Ascending aorta (tissue), 2 donors: Measurements from ENCODE around the gene SCYL3. TPM values are rescaled to one million over a fixed set of nuclear protein-coding genes. Genes with fewer than 3 reads are reported as not detected.
"Not testable (repeated sequence)": the region's sequence is repeated elsewhere in the genome, so short reads cannot be mapped to it uniquely, and the experiment has no call there.

Source experiments
- DNase-seq, 2 donors: peaks; one replicate each; pipeline ENCODE4 v3.0.0-alpha.2; 2019; ENCODE audit warnings: low spot score in 2 of 2
- H3K27ac ChIP-seq, 2 donors: fragments of 200-600 bp; sonication (generic); one replicate each; pipeline ENCODE4 v1.5.1; 2016 to 2017; ENCODE audit warnings: mild to moderate bottlenecking in 1 of 2
- H3K27me3 ChIP-seq: fragments of 200-600 bp; sonication (generic); one replicate; pipeline ENCODE4 v1.5.1; 2017
- H3K36me3 ChIP-seq, 2 donors: fragments of 200-600 bp; sonication (generic); one replicate each; pipeline ENCODE4 v1.5.1; 2016
- H3K4me1 ChIP-seq, 2 donors: fragments of 200-600 bp; sonication (generic); one replicate each; pipeline ENCODE4 v1.5.1; 2016 to 2017; ENCODE audit warnings: mild to moderate bottlenecking in 1 of 2
- H3K4me3 ChIP-seq, 2 donors: fragments of 200-600 bp; sonication (generic); one replicate each; pipeline ENCODE4 v1.5.1; 2016 to 2017; ENCODE audit warnings: mild to moderate bottlenecking in 1 of 2
- H3K9me3 ChIP-seq, 2 donors: fragments of 200-600 bp; sonication (generic); one replicate each; pipeline ENCODE4 v1.5.1; 2016
- intact Hi-C: fragments of 100-400 bp; cut with DNase I; formaldehyde crosslinking; loops from one replicate; pipeline ENCODE4 v1.15.1; 2023
- total RNA-seq: library from RNA; depleted of rRNA; stranded (reverse); fragments of >200 nt; gene quantifications from one replicate; pipeline ENCODE4 v1.1.0, GENCODE V29; 2016
- TF ChIP-seq, protein P1 (sequence below), 3 experiments: fragments of 200-600 bp in 2 of 3; fragments of 450-650 bp in 1 of 3; sonication (generic) in 2 of 3; IDR thresholded peaks; one replicate each; pipeline ENCODE4 v1.5.1; 2016 to 2019; ENCODE audit warnings: antibody characterized with exemption in 3 of 3, mild to moderate bottlenecking in 1 of 3, moderate library complexity in 1 of 3

SCYL3 gene
- total RNA-seq, 1 donor from 2014 or later, result 0.96 TPM

GRCh38 chr1:169829671-169830070 lies 64.0 kb downstream of the SCYL3 start:
- TF ChIP-seq, protein P1, sequence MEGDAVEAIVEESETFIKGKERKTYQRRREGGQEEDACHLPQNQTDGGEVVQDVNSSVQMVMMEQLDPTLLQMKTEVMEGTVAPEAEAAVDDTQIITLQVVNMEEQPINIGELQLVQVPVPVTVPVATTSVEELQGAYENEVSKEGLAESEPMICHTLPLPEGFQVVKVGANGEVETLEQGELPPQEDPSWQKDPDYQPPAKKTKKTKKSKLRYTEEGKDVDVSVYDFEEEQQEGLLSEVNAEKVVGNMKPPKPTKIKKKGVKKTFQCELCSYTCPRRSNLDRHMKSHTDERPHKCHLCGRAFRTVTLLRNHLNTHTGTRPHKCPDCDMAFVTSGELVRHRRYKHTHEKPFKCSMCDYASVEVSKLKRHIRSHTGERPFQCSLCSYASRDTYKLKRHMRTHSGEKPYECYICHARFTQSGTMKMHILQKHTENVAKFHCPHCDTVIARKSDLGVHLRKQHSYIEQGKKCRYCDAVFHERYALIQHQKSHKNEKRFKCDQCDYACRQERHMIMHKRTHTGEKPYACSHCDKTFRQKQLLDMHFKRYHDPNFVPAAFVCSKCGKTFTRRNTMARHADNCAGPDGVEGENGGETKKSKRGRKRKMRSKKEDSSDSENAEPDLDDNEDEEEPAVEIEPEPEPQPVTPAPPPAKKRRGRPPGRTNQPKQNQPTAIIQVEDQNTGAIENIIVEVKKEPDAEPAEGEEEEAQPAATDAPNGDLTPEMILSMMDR (IDR thresholded peaks at IDR 0.05), result no peak
- no peak overlapping the region for H3K4me3 ChIP-seq
- no peaks in the 10 kb centered on the region for H3K9me3 ChIP-seq
- no peak for DNase-seq
- no peaks in the 10 kb centered on the region for H3K4me1 ChIP-seq
- H3K27ac ChIP-seq, result no peak overlapping the region
- peaks cover 10 to 22% of the 10 kb centered on the region in 2 donors for H3K36me3 ChIP-seq
- intact Hi-C loops, result no loop called here
- no peaks in the 10 kb centered on the region for H3K27me3 ChIP-seq

DNA sequence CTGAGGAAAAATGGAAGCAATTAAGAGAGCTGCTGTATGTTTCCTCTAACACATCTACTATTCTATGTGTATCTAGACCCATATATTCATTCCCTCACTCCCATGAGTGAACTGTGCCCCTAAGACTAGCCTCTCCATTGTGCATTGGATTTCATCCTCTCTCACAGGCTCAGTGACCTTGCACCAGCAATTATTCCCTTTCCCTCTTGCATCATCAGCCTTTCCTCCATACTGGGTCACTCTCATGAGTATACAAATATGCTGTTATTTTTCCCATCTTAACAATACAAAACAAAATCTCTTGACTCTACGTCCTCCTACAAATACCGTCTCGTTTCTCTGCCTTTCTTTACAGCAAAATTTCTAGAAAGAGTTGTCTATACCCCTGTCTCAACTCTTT lies 69.5 kb downstream of the SCYL3 start:
- Histone ChIP-seq H3K9me3 (no peaks in the 10 kb centered on the region), H3K36me3 (peaks cover 3 to 16% of the 10 kb centered on the region in 2 donors), H3K27me3 (no peaks in the 10 kb centered on the region), H3K4me1 (no peaks in the 10 kb centered on the region), H3K4me3 (no peak overlapping the region), H3K27ac (no peak overlapping the region)
- TF ChIP-seq, protein P1 (IDR thresholded peaks at IDR 0.05), result no peak
- intact Hi-C loops, result no loop called here
- DNase-seq, result no peak

GRCh38 chr1:169821500-169821899 lies 72.2 kb downstream of the SCYL3 start:
- Histone ChIP-seq H3K27me3 (no peaks in the 10 kb centered on the region), H3K27ac (no peak overlapping the region), H3K9me3 (no peaks in the 10 kb centered on the region), H3K36me3 (peaks cover 0 to 9% of the 10 kb centered on the region in 2 donors), H3K4me1 (no peaks in the 10 kb centered on the region), H3K4me3 (no peak overlapping the region)
- intact Hi-C loops, result no loop called here
- no peak for DNase-seq
- TF ChIP-seq, protein P1 (IDR thresholded peaks at IDR 0.05), result no peak

DNA sequence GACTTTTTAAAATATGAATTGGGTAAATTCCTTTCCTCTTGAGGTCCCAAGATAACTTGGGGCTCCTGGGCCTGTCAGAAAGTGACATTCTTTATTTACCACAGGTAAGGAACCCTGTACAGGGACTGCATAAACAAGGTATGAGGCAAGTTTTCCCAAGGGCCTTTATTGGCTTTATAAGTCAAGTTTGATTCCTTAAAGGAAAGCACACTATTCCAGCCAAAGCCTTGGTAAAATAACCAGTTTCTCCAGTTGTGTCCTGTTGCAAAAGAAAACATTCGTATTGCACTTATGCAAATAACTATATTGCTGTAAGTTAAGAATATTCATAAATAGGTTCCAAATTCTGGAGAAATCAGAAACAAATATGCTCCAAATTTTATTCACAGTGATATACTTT lies 77.1 kb downstream of the SCYL3 start:
- Histone ChIP-seq H3K27ac (no peak overlapping the region), H3K9me3 (no peaks in the 10 kb centered on the region), H3K36me3 (no peaks in the 10 kb centered on the region), H3K4me1 (no peaks in the 10 kb centered on the region), H3K27me3 (no peaks in the 10 kb centered on the region), H3K4me3 (no peak overlapping the region)
- DNase-seq, result no peak
- TF ChIP-seq, protein P1 (IDR thresholded peaks at IDR 0.05), result no peak
- intact Hi-C loops, result no loop called here

DNA sequence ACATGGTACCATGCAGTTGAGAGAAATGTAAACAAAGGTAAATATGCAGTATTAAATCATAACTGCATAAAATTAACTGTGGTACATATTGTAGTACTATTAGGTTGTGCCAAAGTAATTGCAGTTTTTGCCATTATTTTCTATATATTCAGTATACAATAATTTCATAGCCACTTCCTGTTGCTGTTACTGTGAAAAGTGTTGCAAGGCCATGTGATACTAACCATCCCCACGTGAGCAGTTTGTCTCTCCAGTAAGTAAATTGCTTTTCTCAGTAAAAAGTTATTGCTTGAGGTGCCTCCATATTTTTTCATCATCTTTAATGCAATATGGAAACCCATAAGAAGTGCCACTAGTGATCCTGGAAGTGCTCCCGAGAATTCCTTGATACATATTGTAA lies 79.4 kb downstream of the SCYL3 start:
- Histone ChIP-seq H3K27ac (no peak overlapping the region), H3K9me3 (no peaks in the 10 kb centered on the region), H3K4me3 (no peak overlapping the region), H3K36me3 (no peaks in the 10 kb centered on the region), H3K27me3 (no peaks in the 10 kb centered on the region), H3K4me1 (no peaks in the 10 kb centered on the region)
- no peak for DNase-seq
- intact Hi-C loops, result no loop called here
- TF ChIP-seq, protein P1 (IDR thresholded peaks at IDR 0.05), result no peak

DNA sequence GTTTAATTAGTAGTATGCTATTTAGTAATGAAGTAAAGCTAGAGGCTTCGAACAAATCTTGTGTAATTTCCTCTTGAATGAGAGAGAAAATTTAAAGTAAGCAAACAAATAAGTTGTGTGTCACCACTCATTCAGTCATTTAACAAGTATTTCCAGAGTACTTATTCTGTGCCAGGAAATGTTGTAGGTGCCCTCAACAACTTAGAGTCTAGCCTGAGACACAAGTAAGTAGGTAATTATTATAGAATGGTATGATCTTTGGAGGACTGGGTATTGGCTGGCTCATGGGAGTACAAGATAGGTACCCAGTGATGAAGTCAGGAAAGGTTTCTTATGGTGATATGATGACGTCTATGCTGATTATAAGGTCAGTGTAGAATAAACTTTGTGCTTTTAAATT lies 81.6 kb downstream of the SCYL3 start:
- Histone ChIP-seq H3K9me3 (no peaks in the 10 kb centered on the region), H3K36me3 (peaks cover 4 to 6% of the 10 kb centered on the region in 2 donors), H3K4me1 (no peaks in the 10 kb centered on the region), H3K27ac (no peak overlapping the region), H3K27me3 (no peaks in the 10 kb centered on the region), H3K4me3 (no peak overlapping the region)
- intact Hi-C loops, result loop anchor here (2.0 kb wide), 1 partner anchor 265 kb away; no protein-coding TSS in a partner anchor
- TF ChIP-seq, protein P1 (IDR thresholded peaks at IDR 0.05), result no peak
- no peak for DNase-seq

GRCh38 chr1:169811418-169812035 lies 82.2 kb downstream of the SCYL3 start:
- H3K4me3 ChIP-seq, DNase-seq, H3K4me1 ChIP-seq, H3K27ac ChIP-seq, H3K27me3 ChIP-seq, H3K9me3 ChIP-seq: not testable (repeated sequence)
- intact Hi-C loops, result loop anchor here (2.0 kb wide), 1 partner anchor 265 kb away; no protein-coding TSS in a partner anchor
- peaks cover 4 to 10% of the 10 kb centered on the region in 2 donors for H3K36me3 ChIP-seq
